Lung microvascular endothelial cell (primary cell): ENCODE measurements around the gene RGS6. TPM values are rescaled to one million over a fixed set of nuclear protein-coding genes. Genes with fewer than 3 reads are reported as not detected.

Experiments used
- DNase-seq, 2 donors: peaks; one replicate each; pipeline versions ENCODE4 v3.0.0 to v3.0.0-alpha.2; 2010; ENCODE audit warnings: low read depth in 2 of 2
- total RNA-seq: library from RNA; depleted of rRNA; stranded (reverse); fragments of >200 nt; gene quantifications from 2 replicates; pipeline ENCODE4 v1.2.1, GENCODE V29; 2014

RGS6 gene
- total RNA-seq, 1 donor from 2014 or later: not detected

DNA sequence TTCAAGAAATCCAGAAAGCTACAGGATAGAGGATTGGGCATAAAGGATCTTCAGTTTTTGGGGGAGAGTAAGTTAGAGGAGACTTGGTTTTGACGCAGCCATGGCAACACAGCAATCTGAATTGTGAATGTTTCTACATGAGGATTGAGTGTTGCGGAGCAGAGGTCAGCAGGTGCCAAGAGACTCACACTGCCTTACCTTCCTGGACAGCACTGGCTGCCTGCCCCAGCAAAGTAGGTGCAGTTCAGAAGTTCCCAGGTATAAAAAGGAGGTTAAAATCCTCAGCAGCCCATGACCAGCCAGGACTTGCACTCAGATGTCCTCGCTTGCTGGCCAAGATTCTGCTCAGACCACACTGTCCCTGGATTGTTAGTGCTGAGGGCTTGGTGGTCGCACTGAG, 590.6 kb downstream of the RGS6 start:
- no peak for DNase-seq

DNA sequence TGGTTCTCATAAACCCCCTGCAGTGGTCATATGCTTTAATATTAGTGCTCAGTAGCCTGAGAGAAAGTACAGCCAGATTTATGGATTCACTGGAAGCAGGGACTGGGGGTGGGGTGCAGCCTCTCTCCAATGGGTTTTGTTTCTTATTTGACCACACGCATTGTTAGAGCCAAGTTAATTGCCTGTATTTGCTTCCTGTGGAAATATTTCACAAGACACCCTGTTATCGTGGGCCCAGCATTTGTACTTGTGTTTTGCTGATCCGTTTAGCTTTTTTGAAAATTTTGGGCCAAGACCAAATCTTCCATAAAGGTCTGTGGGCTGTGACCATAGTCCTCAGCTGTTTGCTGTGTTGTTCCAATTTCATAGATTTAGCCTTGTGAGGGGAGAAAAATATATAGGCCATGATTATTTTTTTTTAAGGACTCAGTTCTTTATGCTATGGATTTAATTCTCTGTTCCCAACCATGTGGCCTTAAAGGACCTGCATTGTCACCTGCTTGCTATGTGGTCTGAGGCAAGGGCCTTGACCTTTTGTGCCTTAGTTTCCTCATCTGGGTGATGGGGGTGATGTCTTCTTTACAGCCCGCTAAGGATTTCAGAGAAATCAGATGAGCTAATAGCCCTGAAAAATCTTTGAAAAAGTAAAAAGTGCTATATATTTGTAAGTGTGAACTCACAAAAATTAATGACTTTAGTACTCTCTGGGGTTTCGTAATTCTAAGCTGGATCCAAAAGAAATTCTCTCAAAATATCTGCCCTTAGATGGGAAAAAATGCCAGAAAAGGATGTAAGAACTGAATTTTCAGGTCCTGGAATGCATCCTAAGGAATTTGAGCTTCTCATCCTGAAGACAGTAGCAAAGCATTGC, 591.4 kb downstream of the RGS6 start:
- DNase-seq: peak; percentile 55 to 83

- no peak for DNase-seq
Measured at GRCh38 chr14:72524295-72524629, 592.0 kb downstream of the RGS6 start.

GRCh38 chr14:72525087-72525915, 593.1 kb downstream of the RGS6 start:
- peak in 1 of 2 donors; percentile 44 for DNase-seq

GRCh38 chr14:72527591-72527990, 595.4 kb downstream of the RGS6 start:
- DNase-seq: no peak

- DNase-seq: peak in 1 of 2 donors; percentile 20
Measured at GRCh38 chr14:72528059-72528862, 596.0 kb downstream of the RGS6 start.

GRCh38 chr14:72528863-72529175, 596.6 kb downstream of the RGS6 start:
- no peak for DNase-seq

GRCh38 chr14:72532686-72533454, 600.6 kb downstream of the RGS6 start:
- DNase-seq: no peak

DNA sequence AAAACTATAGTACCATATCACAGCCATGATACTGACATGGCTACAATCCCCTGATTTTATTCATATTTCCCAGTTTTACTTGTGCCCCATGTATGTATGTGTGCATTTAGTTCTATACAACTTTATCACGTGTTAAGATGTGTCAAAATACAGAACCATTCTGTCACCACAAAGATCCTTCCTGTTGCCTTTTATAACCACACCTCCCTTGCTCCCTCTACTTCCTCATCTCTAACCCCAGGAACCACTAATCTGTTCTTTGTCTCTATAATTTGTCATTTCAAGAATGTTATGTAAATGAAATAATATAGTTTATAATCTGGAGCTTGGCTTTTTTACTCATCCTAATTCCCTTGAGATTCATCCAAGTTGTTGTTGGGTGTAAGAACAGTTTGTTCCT, 603.3 kb downstream of the RGS6 start:
- DNase-seq: no peak

- no peak for DNase-seq
Measured at GRCh38 chr14:72538387-72538786, 606.2 kb downstream of the RGS6 start.

DNA sequence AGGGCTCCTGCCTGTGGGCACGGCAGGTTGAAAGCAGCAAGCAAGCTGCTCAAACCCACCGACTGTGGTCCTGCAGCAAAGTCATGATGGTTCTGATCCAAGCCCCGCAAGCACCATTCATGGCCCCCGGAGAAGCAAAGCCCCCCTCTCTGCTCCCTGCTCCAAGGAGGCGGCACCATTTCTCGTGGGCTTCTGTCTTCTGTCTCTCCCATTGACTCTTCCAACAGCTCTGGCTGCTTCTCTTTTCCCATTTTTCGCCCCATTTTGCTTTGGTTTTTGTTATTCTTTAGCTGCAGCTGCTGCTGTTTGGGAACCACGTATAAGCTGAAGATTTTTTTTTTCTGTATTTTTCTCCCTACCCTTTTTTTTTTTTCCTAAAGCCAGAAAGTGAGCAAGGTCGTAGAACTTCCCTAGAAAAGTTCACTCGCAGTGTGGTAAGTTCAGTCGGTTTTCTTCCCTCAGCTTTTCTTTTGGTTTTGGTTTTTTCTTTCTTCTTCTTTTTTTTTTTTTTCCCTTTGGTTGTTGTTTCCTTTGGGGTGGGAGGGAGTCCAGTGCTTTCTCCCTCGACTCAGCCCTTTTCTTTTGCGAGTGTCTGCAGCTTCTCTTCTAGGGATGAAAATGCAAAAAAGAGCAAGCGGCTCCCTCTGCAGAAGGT, 607.6 kb downstream of the RGS6 start:
- DNase-seq: no peak

DNA sequence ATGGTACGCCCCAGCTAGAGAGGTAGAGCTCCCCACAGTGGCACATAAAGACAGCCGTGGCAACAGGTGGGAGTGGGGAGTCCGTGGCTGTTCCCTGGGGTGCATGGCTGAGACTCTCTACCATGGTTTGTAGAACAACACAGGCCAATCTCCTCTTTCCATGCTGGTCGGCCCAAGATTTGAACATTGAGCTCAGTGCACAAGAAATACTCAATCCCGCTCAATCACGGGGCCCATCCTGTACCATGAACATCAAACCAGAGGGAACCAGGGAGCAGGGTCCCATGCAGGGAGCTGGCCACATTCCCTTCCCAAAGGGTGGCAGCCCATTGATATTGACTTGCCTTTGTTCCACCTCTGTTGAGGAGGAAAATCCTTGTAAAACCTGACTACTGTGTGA, 608.6 kb downstream of the RGS6 start:
- DNase-seq: no peak

- DNase-seq: no peak
Measured at GRCh38 chr14:72541546-72541945, 609.3 kb downstream of the RGS6 start.

DNA sequence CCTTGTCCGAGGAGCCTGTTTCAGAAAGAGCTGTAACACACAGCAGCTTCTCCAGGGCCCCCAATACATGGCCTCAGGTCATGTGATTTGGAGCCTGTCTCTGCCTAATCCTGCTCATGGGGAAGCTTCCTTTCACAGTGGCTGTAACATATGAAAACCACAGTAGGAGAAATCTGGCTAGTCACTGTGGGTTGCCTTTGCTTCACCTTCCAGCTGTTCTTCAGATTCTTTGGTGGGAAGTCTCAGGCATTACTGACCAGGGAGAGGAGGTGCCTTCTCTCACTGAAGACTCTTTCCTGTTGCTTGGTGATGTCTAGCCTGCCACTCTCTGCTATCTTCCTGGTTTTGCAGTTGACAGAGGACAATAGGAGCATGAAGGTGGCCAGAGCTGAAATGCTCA, 611.1 kb downstream of the RGS6 start:
- no peak for DNase-seq

DNA sequence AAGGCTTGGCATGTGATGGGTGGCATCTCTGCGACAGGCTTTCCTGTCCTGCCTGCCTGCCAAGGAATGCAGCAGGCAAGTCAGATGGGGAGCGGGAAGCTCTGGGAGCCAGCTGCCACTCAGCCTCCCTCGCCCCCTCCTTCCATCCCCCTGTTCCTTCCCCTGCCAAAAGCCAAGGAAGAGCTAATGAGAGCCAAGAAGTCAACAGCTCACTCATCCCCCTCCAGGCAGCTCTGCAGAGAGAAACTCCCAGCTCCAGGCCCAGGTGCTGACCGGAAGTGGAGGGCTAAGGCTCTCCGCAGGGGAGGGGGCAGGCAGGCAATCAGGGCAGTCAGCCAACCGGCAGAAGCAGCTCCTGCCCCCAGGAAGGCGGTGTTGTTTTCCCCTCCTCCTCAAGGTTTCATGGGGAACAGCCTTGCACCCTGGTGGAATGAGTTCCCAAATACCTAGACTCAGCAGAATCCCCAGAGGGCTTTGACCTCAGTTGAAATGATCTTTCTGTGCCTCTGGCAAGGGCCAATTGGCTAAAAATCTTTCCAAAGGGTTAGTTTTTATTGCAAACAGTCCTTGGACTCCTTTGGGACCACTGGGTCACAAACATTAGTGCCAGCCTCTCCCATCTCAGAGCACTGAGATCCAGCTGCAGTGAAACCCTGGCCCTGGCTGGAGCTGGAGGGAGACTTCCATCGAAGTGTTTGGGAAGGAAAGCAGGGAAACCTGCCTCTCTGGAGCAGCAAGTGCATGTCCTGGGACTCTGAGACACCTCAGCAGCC, 612.6 kb downstream of the RGS6 start:
- peak in 1 of 2 donors; percentile 48 for DNase-seq

DNA sequence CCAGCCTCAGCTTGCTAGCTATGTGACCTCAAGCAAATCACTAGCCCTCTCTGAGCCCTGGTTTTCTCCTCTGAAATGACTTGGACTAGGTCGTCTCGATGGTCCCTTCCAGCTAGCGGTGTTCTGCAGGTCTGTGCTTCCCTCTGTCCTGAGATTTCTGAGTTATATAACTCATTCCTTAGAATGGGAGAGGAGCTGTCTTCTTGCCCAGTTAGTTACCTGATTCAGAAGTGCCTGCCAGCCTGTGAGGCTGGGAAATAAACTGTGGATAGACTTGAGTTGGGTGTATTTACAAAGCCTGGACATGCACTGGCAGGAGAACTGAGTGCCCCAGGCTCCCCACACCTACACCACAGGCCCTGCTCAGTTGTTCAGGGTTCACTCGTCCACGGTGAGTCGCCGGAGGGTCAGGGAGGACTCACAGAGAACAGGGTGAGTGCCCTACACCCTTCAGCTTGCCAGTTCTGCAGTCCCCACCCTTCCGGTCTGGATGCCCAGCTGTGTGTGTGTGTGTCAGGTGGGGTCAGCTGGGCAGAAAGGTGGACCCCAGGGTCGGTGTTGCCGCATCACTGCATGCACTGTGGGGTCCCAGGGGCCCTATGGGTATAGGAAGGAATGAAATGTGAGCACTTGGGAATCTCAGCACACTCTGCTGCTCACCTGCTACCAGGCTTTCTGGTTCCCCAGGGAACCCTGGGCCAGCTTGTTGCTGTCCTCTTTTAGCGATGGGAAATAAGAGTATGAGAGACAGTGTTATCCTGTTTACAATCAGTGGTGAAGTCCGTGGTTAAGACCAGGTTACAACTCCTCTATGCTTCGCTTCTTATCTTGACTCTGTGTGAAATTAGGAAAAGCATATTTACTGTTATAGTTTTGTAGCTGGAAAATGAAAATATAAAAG, 613.4 kb downstream of the RGS6 start:
- DNase-seq: no peak

DNA sequence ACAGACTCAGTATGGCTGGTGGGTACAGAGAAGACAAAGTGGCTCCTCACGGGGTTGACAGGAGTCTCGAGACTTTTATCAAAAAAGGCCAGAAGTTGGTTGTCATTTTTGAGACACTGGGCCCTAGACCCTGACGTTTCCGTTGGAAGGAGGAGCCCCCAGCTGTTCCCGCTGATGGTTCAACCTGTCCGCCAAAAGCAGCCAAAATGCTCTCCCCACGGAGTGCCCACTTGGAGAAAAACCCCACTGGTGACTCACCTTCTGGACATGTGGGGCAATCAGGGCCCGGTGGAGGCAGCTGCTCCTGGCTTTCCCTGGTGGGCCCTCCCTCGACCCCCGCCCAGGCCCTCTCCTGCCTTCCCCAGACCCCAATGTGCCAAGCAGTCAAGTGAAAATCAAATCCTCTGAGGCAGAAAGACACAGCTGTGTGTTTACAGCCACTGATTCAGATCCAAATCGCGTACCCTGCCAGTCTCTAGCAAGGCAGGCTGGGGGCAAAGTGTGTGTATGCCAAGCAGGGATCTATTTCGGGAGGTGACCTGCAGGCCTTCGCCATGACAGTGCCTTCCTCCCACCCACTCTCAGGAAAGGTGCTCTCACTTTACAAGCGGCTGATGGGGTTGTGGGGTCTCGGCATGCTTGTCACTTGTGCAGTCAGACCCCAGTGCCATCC, 614.3 kb downstream of the RGS6 start:
- no peak for DNase-seq

- DNase-seq: peak in 1 of 2 donors; percentile 30
Measured at GRCh38 chr14:72547999-72548398, 615.8 kb downstream of the RGS6 start.
